SIG-M5 treated with dmso at 0.1 percent for 504 hours (cell line): Measurements from ENCODE around the gene CLDN6.

ENCODE experiments used
- DNase-seq: peaks from one replicate; lab custom pipeline; 2025; ENCODE audit not compliant: unreplicated experiment; lab: John Stamatoyannopoulos, UW

CLDN6 gene

DNA sequence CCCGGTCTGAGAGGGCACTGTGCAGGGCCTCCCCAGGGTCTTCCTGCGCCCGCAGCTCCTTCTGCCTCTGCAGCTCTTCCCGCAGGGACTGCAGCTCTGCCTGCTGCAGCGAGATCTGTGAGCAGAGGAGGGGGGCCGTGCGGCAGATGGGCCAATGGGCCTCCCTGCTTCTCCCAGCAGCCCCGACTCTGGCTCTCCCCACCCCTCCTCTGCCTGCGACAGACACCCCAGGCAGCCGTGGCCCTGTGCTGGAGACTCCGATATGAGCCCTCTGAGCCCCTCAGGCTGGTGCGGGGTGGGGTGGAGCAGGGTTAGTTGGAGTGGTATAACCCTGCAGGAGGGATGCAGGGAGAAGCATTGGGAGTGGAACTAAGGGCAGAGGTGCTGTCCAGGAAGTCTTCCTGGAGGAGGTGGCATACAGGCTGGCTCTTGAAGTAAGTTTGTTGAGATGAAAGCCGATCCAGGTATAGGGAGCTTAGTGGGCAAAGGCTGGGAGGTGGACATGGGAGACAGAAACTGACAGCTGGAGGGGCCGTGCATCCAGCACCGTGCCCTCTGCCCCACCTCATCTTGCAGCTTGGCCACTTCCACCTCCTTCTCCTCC, 10.8 kb upstream of the CLDN6 start:
- no peak for DNase-seq

DNA sequence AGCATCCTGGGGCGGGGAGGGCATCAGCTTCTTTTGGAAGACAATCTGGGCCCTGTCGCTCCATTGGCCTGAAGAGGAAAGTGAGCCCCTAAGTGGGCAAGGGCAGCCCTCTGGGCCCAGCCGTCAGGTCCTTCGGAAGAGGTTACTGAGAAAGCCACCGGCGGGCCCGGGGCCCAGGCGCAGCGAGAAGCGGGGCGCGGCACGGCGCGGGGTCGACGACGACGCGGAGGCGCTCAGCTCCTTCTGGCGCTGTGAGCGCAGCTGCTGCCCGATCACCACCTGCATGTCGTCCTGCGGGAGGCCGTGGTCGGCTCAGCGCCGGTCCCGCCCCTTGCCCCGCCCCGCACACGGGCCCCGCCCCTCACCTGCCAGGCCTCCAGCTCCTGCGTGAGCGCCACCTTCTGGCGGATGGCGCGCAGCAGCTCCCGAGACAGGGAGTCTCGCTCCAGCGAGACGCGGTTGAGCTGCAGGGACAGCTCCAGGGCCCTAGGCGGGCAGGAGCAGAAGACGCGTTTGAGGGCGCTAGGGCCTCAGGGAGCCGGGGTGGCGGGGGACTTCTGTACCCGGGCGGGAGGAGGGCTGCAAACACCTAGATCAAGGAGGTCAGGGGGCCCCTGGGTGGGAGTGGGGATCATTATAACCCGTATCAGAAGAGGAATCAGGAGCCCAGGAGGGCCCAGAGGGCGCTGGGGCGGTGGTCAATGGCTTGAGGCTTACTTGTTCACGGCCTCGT, 10.2 kb upstream of the CLDN6 start:
- DNase-seq, result peak; percentile 70

DNA sequence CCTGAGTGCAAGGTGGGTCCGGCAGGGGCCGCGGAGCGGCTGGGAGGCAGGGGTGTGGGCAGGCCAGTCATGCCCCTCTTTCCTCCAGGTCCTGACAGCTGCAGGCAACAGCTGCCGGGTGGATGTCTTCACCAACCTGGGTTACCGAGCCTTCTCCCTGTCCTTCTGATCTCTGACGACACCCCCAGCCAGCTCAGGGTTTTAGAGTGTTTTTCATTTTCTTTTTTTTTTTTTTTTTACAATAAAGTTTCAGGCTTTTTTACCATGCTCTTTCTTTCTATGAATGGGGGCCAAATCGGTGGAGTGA, 9.5 kb upstream of the CLDN6 start:
- no peak for DNase-seq

DNA sequence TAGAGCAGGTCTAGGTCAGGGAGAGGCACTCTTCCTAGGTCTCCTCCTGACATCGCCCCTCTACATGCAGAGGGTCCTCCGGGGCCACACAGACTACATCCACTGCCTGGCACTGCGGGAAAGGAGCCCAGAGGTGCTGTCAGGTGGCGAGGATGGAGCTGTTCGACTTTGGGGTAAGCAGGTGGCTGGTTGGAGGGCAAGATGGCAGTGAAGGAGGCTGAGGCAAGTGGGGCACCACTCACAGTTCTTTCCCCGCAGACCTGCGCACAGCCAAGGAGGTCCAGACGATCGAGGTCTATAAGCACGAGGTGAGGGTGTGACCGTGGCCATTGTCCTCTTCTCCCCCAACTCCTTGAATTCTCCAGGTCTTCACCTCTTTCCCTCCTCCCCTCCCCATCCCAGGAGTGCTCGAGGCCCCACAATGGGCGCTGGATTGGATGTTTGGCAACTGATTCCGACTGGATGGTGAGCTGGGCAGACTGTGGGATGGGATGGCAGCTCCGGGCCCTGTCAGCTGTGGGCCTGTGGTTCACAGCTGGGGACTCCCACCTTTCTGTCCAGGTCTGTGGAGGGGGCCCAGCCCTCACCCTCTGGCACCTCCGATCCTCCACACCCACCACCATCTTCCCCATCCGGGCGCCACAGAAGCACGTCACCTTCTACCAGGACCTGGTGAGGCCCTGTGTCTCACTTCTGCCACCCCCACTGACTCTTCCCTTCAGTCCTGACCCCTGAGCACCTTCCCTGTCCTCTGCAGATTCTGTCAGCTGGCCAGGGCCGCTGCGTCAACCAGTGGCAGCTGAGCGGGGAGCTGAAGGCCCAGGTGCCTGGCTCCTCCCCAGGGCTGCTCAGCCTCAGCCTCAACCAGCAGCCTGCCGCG, 8.9 kb upstream of the CLDN6 start:
- no peak for DNase-seq

DNA sequence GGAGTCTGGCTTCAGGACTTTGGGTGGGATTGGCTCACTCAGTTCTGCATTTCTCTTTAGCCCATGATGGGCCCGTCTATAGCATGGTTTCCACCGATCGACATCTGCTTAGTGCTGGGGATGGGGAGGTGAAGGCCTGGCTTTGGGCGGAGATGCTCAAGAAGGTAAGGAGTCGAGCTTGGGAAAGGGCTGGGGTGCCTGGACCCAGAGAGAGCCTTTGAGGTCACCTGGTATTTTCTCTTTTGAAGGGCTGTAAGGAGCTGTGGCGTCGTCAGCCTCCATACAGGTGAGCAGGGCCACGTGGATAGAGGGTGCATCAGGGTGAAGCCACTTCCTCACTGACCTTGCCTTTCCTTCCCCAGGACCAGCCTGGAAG, 8.0 kb upstream of the CLDN6 start:
- no peak for DNase-seq

DNA sequence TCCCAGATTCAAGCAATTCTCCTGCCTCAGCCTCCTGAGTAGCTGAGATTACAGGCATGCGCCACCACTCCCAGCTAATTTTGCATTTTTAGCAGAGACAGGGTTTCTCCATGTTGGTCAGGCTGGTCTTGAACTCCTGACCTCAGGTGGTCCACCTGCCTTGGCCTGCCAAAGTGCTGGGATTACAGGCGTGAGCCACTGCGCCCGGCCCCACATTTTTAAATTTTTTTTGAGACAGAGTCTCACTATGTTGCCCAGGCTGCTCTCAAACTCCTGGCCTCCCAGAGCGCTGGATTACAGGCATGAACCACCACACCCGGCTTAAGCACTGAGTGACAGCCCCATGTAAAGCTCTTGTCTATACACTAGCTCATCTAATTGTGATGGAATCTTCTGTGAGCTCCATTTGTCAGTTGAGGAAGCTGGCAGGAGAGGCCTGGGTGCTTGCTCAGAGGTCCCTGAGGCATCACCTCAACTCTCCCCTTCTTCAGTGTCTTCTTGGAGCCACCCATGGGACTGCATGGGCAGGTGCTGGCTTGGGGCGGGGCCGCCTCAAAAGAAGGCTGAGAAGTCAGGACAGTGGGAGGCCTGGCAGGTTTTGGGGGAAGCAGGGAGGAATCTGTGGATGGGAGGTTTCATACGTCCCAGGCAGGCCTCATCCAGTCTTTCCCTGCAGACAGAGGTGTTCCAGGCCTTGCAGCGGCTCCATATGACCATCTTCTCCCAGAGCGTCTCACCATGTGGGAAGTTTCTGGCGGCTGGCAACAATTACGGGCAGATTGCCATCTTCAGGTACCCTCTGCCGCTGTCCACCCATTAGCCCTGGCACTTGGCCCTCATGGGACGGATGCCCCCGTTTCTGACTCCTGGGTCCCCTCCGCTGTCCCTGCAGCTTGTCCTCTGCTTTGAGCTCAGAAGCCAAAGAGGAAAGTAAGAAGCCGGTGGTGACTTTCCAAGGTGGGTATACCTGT, 7.3 kb upstream of the CLDN6 start:
- DNase-seq, result no peak

DNA sequence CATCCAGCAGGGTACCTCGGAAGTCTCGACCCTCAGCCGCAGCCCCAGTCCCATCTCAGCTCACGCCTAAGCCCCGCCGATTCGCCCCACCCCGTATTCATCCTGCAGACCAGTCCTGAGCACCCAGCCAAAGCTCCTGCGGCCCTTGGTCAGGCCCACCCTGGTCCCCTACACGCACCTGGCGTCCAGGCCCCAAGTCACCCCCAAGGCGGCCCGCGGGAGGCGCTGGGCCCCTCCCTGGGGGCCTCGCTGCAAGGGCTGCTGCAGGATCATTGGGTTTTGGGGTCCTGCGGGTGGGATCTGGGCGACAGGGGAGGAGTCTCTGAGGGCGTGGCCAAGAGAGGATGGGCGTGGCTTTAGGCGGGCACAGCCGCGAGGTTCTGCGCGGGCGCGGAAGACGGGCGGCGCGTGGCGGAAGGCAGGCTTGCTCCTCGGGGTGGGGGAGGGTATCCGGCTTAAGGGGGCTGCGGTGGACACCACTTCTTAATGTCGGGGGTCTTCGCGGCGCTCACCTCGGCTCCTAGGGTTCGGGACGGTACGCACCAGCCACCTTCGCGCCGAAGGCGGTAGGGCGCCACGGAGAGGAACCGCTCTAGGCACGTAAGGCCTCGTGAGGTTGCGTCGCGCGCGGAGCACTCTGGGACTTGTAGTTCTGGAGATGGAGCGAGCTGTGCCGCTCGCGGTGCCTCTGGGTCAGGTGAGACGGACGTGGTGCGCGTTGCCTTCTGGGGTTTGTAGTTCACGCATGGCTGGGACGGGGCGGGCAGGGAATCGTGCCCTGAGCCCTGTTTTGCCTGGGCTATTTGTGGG, 5.9 kb upstream of the CLDN6 start, which contains the start of the genes HCFC1R1 and THOC6:
HCFC1R1 (minus strand) TSS at position 274 of the 810 bp plus-strand sequence; CDS start at position 273, 1 bp downstream.
THOC6 (plus strand) TSS at position 367 of the 810 bp plus-strand sequence; CDS start at position 659, 292 bp downstream.
- peak; percentile 98 for DNase-seq

DNA sequence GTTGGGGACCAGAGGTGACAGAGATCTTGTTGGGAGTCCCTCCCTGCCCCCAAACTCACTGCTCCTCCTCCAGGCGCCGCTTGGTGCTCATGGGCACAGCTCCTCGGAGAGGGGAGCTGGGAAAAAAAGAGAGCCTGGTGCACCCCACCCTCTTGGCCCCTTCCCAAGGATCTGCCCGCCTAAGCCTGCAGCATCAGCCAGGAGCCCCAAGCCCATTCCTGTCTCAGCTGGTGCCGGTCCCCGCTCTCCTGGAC, 5.4 kb upstream of the CLDN6 start:
- no peak for DNase-seq

DNA sequence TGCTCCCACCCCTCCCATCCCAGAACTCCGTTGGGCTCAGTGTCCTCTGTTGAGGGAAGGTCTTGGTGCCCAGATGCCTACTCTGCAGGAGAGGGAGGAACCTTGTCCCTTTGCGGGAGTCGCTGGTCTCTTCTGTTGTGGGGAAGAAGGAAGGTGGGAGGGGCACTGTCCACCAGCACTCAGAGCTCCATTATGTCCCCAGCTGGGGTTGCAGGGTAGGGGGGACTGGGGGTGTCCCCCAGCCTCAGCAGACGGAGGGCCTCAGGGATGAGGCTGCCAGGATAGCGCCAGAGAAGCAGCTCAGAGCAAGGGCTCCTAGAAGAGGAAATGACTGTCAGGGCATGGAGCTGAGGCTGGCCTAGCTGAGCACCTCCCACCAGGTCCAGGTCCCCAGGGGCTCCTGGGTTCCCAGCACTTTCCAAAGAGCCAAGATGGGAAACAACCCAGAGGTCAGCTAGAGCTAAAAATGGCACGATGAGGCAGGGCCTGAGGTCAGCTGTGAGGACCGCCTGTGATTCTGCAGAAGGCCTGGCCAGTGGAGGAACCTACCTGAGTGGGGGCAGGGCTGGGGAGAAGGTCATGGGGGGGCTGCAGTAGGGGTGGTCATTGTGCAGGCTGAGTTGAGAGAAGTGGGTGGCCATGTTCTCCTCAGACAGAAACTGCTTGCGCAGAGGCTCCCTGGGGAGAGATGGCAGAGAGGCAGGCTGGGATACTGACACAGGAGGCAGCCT, 4.9 kb upstream of the CLDN6 start:
- no peak for DNase-seq

DNA sequence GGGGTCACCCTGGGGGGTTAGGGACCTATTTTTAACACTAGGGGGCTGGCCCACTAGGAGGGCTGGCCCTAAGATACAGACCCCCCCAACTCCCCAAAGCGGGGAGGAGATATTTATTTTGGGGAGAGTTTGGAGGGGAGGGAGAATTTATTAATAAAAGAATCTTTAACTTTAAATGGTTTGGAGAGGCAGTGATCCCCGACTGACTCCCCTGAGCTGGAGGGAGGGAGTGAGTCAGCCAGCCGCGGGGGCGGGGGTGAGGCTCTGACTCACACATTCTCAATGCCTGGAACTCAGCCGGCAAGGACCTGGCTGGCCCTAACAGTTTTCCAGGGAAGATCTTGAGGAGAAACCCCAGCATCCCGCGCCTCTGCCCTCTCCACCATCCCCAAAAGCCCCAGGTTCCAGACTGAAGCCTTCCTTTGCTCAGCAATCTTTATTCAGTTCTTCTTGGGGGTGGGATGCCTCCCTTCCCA, 4.3 kb upstream of the CLDN6 start:
- peak; percentile 65 for DNase-seq

DNA sequence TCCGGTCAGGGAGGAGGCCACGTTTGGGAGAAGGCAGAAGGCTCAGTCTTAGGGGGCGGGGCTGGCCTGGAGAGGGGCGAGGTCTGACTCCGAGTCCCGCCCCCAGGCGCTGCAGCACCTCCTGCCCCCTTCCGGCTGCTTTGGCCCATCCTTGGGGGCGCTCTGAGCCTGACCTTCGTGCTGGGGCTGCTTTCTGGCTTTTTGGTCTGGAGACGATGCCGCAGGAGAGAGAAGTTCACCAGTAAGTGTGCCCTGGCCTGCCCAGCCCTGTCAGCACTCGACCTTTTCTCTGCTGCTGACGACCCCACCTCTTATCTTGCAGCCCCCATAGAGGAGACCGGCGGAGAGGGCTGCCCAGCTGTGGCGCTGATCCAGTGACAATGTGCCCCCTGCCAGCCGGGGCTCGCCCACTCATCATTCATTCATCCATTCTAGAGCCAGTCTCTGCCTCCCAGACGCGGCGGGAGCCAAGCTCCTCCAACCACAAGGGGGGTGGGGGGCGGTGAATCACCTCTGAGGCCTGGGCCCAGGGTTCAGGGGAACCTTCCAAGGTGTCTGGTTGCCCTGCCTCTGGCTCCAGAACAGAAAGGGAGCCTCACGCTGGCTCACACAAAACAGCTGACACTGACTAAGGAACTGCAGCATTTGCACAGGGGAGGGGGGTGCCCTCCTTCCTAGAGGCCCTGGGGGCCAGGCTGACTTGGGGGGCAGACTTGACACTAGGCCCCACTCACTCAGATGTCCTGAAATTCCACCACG, 3.6 kb upstream of the CLDN6 start:
- DNase-seq, result peak; percentile 47

DNA sequence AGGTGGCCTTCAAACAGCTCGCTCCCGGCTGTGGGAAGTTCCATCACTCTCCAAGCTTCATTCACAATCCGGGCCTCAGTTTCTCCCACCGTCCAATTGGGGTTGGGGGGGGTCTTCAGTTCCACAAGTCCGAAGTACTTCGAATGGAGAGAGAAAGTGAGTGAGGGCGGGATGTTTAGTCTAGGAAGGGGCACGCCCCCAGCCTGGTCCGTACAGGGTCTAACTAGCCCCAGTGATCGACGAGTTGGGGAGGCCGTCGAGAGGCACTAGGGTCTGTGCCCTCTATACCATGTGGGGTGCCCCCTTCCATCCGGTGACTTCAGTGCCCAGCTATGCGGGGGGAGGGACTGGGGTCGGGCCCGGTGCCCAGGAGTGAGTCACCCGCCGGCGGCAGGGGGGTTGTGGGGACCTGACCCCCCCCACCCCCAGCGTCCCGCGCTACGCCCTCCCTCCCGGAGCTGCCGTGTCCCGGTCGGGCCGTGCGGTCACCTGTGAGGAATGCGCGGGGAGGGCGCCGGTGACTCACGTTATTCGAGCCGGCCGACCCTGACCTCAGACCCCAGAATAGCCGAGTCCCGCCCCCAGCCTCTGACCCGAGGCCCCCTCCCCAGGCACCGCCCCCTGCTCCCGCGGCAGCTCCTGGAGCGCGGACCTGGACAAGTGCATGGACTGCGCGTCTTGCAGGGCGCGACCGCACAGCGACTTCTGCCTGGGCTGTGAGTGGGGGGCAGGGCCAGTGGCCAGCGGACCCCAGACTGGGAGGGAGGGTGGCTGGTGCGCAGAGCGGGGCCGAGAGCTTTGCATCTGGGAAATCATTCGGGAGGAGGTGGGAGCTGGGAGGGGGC, 2.8 kb upstream of the CLDN6 start:
- peak; percentile 44 for DNase-seq

DNA sequence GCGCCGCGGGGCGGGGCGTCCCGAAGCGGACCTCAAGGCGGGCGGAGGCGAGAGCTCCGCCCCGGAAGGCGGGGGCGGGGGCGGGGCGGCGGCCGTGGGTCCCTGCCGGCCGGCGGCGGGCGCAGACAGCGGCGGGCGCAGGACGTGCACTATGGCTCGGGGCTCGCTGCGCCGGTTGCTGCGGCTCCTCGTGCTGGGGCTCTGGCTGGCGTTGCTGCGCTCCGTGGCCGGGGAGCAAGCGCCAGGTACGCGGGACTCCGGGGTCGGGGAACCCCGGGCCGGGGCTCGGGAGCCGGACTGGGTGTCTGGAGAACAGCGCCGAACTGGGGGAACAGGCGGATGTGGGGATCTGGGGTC, 2.2 kb upstream of the CLDN6 start, which contains the start of gene TNFRSF12A:
TNFRSF12A (plus strand) TSS at position 122 of the 357 bp plus-strand sequence; CDS start at position 152, 30 bp downstream.
- DNase-seq, result peak; percentile 70

DNA sequence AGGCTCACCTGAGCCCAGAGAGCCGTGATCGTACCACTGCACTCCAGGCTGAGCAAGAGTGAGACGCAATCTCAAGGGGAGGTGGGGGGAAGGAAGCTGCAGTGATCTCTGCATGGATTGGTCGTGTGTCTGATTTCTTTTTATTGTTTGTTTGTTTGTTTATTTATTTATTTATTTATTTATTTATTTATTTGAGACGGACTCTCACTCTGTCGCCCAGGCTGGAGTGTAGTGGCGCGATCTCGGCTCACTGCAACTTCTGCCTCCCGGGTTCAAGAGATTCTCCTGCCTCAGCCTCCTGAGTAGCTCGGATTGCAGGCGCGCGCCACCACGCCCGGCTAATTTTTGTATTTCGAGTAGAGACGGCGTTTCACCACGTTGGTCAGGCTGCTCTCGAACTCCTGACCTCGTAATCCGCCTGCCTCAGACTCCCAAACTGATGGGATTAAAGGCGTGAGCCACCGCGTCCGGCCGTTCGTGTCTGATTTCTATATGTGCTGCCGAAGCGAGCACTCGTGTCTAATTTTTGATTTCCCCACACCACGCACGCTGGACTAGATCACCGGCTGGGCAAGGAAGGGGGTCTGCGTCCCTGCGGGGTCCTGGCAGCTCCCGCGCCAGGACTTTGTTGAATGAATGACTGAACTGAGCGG, 1.7 kb upstream of the CLDN6 start:
- no peak for DNase-seq

DNA sequence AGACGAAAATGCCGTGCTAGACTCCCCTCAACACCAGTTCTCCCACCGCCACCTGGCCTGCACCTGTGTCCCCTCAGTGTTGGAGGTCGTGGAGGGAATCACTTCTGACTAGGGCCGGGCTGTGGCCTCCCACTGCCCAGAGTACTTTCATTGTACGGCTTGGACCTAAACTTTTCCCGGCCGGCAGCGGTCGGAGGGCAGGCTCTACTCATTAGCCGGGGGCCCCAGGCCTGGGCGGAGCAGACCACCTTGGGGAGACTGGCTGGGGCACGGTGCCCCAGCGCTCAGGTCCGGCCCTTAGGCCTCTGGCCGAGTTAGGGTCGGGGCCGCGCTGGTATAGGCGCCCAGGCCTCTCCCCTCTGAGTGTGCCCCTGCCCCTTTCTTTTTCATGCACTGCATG, 639 bp downstream of the CLDN6 start:
- DNase-seq, result no peak

DNA sequence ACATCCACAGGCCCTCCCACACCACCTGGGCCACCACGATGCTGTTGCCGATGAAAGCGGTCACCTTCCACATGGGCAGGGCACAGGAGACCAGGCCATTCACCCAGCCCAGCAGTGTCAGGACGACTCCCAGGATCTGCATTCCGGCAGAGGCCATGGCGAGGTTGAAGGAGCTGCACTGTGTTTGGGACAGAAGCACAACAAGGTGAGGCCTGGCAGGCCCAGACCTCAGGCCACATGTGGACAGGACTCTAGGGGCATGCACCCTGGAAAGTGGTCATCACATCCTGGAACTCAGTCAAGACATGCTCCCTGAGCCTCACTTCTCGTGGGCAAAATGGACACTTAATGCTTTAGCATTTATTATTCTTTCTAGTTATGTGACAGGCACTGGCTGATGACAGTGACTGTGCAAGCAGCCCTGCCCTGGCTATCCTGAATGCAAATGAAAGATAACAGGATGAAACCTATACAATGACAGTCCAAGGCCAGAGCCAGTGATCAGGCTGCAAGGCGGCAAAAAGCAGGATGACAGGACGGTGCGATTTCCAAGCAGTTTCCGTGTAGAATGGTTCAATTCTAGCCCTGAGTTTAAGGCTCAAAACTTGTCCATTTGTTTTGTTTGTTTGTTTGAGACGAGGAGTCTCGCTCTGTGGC, 2.0 kb downstream of the CLDN6 start:
- no peak for DNase-seq

DNA sequence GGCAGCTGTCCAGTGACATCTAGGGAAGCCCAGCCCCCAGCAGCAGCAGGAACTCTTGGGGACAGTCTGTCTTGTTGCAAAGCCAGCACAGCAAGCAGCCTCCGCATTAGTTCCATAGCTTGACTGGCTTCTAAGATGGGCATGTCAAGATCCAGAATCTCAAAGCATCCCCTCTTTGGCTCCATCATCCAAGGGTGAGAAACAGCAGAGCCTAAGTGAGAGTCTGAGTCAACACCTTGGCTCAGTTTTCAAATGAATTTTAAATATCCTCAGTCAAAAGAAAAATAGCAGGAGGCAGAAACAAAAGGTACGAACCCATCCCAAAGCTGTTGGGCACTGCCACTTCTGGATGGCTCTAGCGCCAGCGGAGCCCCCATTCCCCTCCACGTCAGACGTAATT, 3.0 kb downstream of the CLDN6 start:
- no peak for DNase-seq
